Mammary epithelial cell (primary cell): ENCODE results near the gene RORB.

Experiments
- EZH2 ChIP-seq: IDR thresholded peaks from 2 replicates; pipeline ENCODE4 v1.6.1; 2012; ENCODE audit warnings: low read length, inconsistent platforms, borderline replicate concordance
- TF ChIP-seq, protein P1 (sequence below), 2 donors: IDR thresholded peaks in 1 of 2; conservative IDR thresholded peaks in 1 of 2; 2 replicates each; pipeline ENCODE4 v1.5.1; 2011 to 2012; ENCODE audit warnings: inconsistent platforms in 2 of 2, low read length in 2 of 2, mild to moderate bottlenecking in 2 of 2, control low read depth in 1 of 2, low read depth in 1 of 2; ENCODE audit not compliant: insufficient read depth in 1 of 2; ENCODE audit errors: extremely low read depth in 1 of 2

DNA sequence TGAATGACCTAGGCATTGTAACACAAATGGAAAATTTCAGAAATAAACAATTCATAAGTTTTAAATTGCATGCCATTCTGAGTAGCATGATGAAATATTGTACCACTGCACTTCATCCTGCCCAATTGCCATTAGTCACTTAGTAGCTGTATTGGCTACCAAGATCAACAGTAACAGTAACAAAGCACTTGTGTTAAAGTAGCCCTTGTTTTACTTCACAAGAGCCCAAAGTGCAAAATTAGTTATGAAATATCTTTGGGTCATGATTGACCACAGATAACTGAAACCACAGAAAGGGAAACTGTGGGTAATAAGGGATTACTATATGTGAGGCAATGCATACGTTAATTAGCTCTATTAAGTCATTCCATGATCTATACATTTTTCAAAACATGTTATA lies 33.3 kb upstream of the RORB start:
- TF ChIP-seq, protein P1, sequence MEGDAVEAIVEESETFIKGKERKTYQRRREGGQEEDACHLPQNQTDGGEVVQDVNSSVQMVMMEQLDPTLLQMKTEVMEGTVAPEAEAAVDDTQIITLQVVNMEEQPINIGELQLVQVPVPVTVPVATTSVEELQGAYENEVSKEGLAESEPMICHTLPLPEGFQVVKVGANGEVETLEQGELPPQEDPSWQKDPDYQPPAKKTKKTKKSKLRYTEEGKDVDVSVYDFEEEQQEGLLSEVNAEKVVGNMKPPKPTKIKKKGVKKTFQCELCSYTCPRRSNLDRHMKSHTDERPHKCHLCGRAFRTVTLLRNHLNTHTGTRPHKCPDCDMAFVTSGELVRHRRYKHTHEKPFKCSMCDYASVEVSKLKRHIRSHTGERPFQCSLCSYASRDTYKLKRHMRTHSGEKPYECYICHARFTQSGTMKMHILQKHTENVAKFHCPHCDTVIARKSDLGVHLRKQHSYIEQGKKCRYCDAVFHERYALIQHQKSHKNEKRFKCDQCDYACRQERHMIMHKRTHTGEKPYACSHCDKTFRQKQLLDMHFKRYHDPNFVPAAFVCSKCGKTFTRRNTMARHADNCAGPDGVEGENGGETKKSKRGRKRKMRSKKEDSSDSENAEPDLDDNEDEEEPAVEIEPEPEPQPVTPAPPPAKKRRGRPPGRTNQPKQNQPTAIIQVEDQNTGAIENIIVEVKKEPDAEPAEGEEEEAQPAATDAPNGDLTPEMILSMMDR (conservative IDR thresholded peaks at IDR 0.05 in 1 of 2, IDR thresholded peaks at IDR 0.05 in 1 of 2; ENCODE audit: extremely low read depth in 1 of 2, insufficient read depth in 1 of 2, low read depth in 1 of 2, low read length in 2 of 2): no peak
- TF ChIP-seq EZH2: no peak
